D721Med (cell line): ENCODE results near the gene GPR183.
"Not testable (repeated sequence)": the region's sequence is repeated elsewhere in the genome, so short reads cannot be mapped to it uniquely, and the experiment has no call there.

Experiments used
- DNase-seq: peaks from one replicate; pipeline ENCODE4 v3.0.0; 2011; ENCODE audit warnings: low spot score; ENCODE audit not compliant: insufficient read length
- FAIRE-seq: peaks from 2 replicates; lab custom pipeline; 2011; peaks lifted over from hg19 to GRCh38; lab: Jason Lieb, UNC
- CTCF ChIP-seq: IDR thresholded peaks from 2 replicates; pipeline ENCODE4 v1.5.1; 2012; ENCODE audit warnings: mild to moderate bottlenecking, control low read depth; ENCODE audit not compliant: insufficient read depth; ENCODE audit errors: missing control alignments

Gene GPR183

GRCh38 chr13:99251921-99252320, 55.3 kb downstream of the GPR183 start:
- FAIRE-seq (no peak), DNase-seq (no peak)
- TF ChIP-seq CTCF = no peak

GRCh38 chr13:99250982-99251825, 56.0 kb downstream of the GPR183 start:
- no peak for TF ChIP-seq CTCF
- DNase-seq (no peak), FAIRE-seq (no peak)

- FAIRE-seq, DNase-seq: not testable (repeated sequence)
Measured at GRCh38 chr13:99249606-99250005, 57.6 kb downstream of the GPR183 start.

GRCh38 chr13:99249178-99249577, 58.0 kb downstream of the GPR183 start:
- FAIRE-seq, DNase-seq: not testable (repeated sequence)

- DNase-seq (no peak), FAIRE-seq (no peak)
- TF ChIP-seq CTCF = no peak
Measured at GRCh38 chr13:99246100-99246499, 61.1 kb downstream of the GPR183 start.
